D721Med (cell line): ENCODE results near the gene CLEC19A.
A peak's percentile ranks its signal among the peaks of the same experiment; 100 is the strongest.

Experiments
- DNase-seq: peaks from one replicate; pipeline ENCODE4 v3.0.0; 2011; ENCODE audit warnings: low spot score; ENCODE audit not compliant: insufficient read length
- FAIRE-seq: peaks from 2 replicates; lab custom pipeline; 2011; peaks lifted over from hg19 to GRCh38; lab: Jason Lieb, UNC
- TF ChIP-seq, protein P1 (sequence below): IDR thresholded peaks from 2 replicates; pipeline ENCODE4 v1.5.1; 2012; ENCODE audit warnings: mild to moderate bottlenecking, control low read depth; ENCODE audit not compliant: insufficient read depth; ENCODE audit errors: missing control alignments

CLEC19A gene

DNA sequence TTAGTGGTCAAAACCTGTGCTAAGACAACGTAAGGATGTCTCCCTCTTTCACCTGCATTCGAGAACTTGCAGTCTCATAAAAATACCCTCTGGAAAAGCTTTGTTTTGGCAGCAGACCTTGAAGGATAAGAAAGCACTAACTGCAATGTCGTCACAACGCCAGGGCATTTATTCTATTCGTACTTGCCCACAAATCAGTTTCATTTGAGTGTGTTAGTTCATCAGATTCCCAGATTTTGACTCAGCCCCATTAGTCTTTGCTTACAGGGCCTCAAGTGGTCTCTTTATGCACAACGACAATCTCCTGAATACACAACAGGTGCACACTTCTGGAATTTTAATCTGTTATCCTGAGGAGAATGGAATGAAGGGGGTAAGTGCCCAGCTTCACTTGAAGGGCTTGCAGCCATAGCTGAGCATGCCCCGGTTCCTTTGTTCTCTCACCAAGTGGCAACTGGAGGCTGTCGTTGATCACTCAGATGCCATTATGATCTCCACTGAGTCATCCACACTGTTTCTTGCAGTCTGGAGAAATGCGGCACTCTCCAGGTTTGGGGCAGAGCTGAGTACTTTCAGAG is 58.8 kb downstream of the CLEC19A start:
- TF ChIP-seq, protein P1, sequence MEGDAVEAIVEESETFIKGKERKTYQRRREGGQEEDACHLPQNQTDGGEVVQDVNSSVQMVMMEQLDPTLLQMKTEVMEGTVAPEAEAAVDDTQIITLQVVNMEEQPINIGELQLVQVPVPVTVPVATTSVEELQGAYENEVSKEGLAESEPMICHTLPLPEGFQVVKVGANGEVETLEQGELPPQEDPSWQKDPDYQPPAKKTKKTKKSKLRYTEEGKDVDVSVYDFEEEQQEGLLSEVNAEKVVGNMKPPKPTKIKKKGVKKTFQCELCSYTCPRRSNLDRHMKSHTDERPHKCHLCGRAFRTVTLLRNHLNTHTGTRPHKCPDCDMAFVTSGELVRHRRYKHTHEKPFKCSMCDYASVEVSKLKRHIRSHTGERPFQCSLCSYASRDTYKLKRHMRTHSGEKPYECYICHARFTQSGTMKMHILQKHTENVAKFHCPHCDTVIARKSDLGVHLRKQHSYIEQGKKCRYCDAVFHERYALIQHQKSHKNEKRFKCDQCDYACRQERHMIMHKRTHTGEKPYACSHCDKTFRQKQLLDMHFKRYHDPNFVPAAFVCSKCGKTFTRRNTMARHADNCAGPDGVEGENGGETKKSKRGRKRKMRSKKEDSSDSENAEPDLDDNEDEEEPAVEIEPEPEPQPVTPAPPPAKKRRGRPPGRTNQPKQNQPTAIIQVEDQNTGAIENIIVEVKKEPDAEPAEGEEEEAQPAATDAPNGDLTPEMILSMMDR, result no peak
- DNase-seq (no peak), FAIRE-seq (no peak)

DNA sequence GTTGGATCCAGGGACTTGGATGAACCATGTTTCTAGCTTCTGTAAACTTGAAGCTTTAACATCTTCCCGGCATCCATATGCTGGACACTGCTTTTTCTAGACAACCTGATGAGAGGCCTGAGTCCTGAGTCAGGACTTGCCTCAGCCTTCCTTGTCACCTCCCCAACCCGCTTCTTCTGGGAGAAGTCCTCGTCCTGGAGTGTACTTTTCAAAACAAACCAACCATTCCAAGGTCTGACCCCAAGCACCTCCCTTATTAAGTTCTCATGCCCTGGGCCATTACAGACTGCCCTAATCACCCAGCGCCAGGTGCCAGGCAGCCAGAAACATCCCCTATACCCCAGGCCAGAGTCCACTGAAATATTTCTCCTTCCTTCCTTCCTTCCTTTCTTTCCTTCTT is 59.4 kb downstream of the CLEC19A start:
- TF ChIP-seq, protein P1, result no peak
- FAIRE-seq (no peak), DNase-seq (no peak)

DNA sequence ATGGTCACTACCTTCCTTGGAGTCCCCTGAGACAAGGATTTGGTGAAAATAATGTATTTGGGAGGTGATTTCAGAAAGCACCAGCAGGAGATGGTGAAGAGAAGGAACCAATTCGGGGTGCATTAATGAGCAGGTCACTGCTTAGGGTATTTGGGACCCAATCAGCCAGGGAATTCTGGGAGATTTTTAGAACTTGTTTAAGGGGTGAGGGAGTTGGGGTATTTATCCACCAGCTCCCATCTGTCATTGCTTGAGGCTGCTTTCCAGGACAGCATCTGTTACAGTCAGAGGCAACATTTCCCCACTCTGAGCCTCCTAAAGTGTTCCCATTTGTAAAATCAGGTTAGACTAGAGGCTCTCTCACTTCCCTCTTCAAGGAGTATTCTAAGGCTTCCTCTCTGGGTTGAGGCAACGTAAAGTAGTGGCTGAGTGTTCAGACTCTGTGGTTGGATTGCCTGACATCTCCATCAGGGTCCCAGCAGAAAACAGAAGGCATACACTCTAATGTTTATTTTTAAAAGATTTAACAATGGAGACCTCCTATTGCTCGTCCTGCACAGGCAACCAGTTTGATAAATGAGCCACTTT is 60.9 kb downstream of the CLEC19A start:
- DNase-seq, result no peak
- FAIRE-seq, result no peak
- TF ChIP-seq, protein P1, result no peak

DNA sequence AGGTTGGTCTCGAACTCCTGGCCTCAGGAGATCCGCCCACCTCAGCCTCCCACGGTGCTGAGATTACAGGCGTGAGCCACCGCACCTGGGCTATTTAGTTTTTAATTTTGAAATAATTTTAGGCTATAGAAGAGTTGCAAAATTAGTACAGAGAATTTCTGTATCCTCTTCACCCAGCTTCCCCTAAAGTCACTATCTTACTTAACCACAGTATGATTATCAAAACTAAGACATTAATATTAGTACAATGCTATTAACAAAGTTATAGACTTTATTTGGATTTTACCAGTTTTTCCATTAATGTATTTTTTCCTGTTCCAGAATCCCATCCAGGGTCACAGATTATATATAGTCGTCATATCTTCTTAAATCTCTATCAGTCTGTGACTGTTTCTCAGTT is 62.6 kb downstream of the CLEC19A start:
- DNase-seq (no peak), FAIRE-seq (no peak)
- TF ChIP-seq, protein P1, result no peak

DNA sequence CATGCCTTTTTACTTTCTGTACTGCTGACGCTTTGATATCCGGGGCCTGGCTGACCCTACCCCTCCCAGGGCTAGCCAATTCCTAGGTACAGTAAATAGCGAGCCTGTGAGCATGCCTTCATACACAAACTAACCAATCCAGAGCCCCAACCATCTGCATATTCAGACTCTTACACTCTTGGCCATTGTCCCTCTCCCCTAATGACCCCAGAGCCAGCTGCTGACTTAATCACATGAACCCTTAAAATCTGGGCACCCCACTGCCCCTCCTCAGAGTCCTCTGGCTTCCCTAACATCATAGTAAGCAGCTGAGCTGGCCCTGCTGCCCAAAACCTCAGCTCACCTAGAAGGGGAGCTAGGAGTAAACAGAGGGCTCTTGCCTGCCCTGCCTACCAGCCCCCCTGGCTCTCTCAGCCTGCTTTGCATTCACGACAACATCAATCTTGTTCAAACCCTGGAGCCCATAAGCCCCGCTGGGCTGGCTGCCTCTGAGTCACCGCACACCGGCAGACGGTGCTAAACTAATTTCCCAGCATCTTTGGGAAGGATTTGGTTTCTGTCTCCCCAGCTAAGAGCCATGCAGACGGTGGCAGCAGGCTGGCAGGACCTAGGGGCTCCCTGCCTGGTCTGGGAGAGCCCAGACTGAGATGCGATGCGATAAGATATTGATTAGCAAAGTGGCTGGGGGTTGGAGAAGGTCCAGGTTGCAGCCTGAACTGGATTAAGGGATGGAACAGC is 63.2 kb downstream of the CLEC19A start:
- FAIRE-seq, result no peak
- peak; percentile 53 for DNase-seq

DNA sequence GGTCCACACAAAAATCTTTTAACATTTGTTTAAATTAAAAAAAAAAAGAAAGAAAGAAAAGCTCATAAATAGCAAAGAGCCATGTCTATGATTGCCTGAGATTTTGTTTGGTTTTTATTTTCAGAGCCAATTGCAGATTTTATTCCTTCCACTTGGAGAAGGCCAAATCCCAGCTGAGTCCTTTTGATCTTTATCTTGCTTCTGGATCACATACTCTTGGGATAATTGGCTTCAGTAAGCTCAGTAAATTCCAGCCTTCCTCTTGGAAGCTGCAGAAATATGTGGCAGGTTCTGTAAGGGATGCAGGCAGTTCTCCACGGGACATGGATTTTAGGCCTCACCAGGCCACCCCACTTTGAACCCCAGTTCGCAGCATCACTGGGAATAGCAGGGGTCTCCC is 68.8 kb downstream of the CLEC19A start:
- TF ChIP-seq, protein P1, result no peak
- DNase-seq, result no peak
- no peak for FAIRE-seq

More for the DNA sequence above, 63.2 kb downstream of the CLEC19A start:
- TF ChIP-seq, protein P1, result no peak
